AG04449 (cell line): ENCODE data around the gene CELSR2.

Experiments used
- CTCF ChIA-PET: fragments of 350-600 bp; formaldehyde crosslinking; extraction: SDS; loops from one replicate; lab custom pipeline; 2021; ENCODE audit warnings: antibody characterized with exemption; lab: Yijun Ruan, JAX
- POLR2A ChIA-PET: fragments of 400-600, 350-600 bp; formaldehyde crosslinking; extraction: SDS; loops from one replicate; lab custom pipeline; 2020; ENCODE audit warnings: antibody characterized with exemption, inconsistent platforms; lab: Yijun Ruan, JAX
- DNase-seq: peaks from one replicate; pipeline ENCODE4 v3.0.0-alpha.2; 2010; ENCODE audit warnings: low read depth, low spot score
- H3K4me3 ChIP-seq: 2 replicates; pipeline ENCODE4 v1.5.1; 2011; ENCODE audit warnings: low read depth, mild to moderate bottlenecking, control low read depth, low read length
- TF ChIP-seq, protein P1 (sequence below): IDR thresholded peaks from one replicate; pipeline ENCODE4 v1.5.1; 2011; ENCODE audit warnings: mild to moderate bottlenecking, moderate library complexity, low read length, control low read depth, inconsistent platforms; ENCODE audit not compliant: insufficient read depth; ENCODE audit errors: missing control alignments

Gene CELSR2

GRCh38 chr1:109296782-109297181 lies 47.4 kb downstream of the CELSR2 start:
- no peak for DNase-seq
- no peak overlapping the region for H3K4me3 ChIP-seq
- ChIA-PET POLR2A (no interaction called here), CTCF (interaction anchor here (0.7 to 1.5 kb wide), 3 partner anchors 19 to 197 kb away, joined by 3 to 6 read pairs (median 4); partner anchors contain the start of gene CYB561D1)
- TF ChIP-seq, protein P1, sequence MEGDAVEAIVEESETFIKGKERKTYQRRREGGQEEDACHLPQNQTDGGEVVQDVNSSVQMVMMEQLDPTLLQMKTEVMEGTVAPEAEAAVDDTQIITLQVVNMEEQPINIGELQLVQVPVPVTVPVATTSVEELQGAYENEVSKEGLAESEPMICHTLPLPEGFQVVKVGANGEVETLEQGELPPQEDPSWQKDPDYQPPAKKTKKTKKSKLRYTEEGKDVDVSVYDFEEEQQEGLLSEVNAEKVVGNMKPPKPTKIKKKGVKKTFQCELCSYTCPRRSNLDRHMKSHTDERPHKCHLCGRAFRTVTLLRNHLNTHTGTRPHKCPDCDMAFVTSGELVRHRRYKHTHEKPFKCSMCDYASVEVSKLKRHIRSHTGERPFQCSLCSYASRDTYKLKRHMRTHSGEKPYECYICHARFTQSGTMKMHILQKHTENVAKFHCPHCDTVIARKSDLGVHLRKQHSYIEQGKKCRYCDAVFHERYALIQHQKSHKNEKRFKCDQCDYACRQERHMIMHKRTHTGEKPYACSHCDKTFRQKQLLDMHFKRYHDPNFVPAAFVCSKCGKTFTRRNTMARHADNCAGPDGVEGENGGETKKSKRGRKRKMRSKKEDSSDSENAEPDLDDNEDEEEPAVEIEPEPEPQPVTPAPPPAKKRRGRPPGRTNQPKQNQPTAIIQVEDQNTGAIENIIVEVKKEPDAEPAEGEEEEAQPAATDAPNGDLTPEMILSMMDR = no peak

DNA sequence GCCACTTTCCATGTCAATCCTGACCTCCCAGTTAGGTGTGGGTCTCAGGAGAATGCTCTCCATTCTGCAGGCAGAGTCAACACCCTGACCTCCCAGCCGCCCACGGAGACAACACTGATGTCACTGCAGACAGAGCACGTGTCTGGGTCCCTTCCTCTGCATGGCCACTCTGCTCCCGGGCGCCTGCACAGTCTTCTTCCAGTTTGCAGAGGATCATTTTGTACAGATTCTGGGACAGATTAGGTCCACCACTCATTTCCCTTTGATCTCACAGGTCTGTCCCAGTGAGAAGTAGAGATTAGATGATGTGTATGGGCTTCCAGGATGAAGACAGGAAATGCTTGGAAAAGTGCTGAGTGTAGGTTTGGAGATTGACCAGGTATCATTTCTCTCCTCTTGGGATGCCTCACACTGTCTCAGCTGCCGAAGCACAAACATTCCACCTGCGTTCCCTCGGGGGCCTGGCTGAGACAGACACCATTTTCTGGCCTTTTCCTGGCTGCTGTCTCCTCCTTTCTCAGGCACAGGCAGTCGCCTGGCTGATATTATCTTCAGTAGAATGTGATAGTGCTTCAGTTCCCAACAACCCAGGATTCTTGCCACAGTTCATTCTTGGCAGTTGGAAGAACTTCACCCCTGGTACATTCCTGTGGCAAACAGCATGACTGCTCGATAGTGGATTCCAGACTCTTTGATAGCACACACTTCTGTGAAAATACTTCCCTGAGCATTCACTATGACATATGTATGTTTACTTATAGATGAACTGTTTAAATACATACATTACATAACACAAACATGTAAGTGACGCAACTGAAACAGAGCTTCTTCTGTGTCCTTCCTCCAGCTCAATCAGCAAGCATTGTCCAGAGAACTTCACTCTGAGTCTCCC lies 49.6 kb downstream of the CELSR2 start:
- CTCF ChIA-PET = interaction anchor here (1.4 kb wide), 1 partner anchor 99 kb away, joined by 4 read pairs; the partner anchor contains the start of gene SORT1
- peak; percentile 91 for DNase-seq
- POLR2A ChIA-PET = no interaction called here
- TF ChIP-seq, protein P1 = no peak
- no peak overlapping the region for H3K4me3 ChIP-seq

- no peak overlapping the region for H3K4me3 ChIP-seq
- POLR2A ChIA-PET = no interaction called here
- TF ChIP-seq, protein P1 = no peak
- CTCF ChIA-PET = interaction anchor here (1.4 kb wide), 1 partner anchor 98 kb away, joined by 4 read pairs; the partner anchor contains the start of gene SORT1
- no peak for DNase-seq
Measured at GRCh38 chr1:109299558-109300343, 50.4 kb downstream of the CELSR2 start.

- TF ChIP-seq, protein P1 = no peak
- CTCF ChIA-PET = no interaction called here
- POLR2A ChIA-PET = no interaction called here
- DNase-seq = no peak
- H3K4me3 ChIP-seq = no peak overlapping the region
Measured at GRCh38 chr1:109300650-109301151, 51.4 kb downstream of the CELSR2 start.

- ChIA-PET POLR2A (no interaction called here), CTCF (interaction anchor here (0.6 kb wide), 1 partner anchor 230 kb away, joined by 3 read pairs; no protein-coding TSS in a partner anchor)
- H3K4me3 ChIP-seq = no peak overlapping the region
- DNase-seq = no peak
- TF ChIP-seq, protein P1 = no peak
Measured at GRCh38 chr1:109301874-109302273, 52.5 kb downstream of the CELSR2 start.
